Ammon's horn (tissue), 1 donor: ENCODE measurements around the gene MT1H.
A peak's percentile ranks its signal among the peaks of the same experiment; 100 is the strongest.

ENCODE experiments used
- DNase-seq: peaks from one replicate; pipeline ENCODE4 v3.0.0-alpha.2; 2016; ENCODE audit warnings: low spot score

MT1H gene

DNA sequence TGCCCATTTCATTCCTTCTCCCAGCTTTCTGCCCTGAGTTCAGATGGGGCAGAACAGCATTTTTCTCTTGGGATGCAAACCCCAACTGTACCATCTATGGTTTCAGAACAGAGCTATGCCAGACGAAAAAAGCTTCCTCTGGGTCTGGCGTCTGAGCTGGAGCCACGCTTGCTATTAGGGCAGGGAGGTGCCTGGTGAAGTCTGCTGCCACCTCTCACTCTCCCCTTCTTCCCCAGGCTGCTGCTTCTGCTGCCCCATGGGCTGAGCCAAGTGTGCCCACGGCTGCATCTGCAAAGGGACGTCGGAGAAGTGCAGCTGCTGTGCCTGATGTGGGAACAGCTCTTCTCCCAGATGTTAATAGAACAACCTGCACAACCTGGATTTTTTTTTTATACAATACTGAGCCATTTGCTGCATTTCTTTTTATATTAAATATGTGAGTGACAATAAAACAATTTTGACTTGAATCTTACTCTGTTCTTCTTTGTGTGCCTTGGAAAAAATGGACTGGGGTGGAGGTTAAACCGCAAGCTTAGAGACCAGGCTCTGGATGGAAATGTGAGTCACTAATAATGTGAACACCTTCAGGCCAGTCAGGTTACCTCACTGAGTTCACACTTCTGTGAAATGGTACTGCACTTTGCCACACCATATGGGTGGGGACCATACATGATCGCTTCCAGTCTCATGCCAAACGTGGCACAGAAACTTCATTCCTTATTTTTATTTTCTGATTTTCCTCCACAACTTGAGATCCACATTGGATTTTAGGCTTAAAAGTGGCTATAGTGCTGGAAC lies 32.8 kb upstream of the MT1H start:
- no peak for DNase-seq

DNA sequence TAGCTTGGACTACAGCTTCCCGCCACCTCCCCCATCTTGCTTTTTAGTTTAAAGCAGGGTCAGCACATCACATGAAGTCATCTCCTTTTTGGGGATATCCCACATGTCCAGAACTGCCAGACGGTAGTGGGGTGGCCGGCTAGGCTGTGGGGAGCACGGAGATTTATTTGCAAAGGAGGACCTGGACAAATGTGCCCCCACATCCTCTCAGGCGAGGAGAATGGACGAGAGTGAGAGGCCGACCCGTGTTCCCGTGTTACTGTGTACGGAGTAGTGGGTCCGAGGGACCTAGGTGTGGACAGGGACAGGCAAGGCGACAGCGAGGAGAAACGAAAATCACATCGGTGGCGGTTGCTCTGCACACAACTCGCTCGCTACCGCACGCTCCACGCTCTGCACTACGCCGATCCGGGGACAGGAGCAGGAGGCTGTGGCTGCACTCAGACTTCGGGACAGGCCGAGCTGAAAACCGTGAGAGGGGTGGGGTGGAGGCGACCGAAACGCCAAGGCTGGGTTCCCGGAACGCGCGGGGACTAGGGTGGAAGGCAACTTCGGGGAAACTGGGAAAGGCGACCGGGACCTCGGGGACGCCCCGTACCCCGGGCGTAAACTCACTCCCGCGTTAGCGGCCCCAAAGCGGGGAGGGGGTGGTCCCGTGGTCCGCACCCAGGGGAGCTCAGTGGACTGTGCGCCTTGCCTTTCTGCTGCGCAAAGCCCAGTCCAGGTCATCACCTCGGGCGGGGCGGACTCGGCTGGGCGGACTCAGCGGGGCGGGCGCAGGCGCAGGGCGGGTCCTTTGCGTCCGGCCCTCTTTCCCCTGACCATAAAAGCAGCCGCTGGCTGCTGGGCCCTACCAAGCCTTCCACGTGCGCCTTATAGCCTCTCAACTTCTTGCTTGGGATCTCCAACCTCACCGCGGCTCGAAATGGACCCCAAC lies 31.5 kb upstream of the MT1H start, which contains the start of gene MT1A:
MT1A (plus strand) TSS at position 853 of the 937 bp plus-strand sequence; CDS start at position 926, 73 bp downstream.
- DNase-seq = peak; percentile 37

DNA sequence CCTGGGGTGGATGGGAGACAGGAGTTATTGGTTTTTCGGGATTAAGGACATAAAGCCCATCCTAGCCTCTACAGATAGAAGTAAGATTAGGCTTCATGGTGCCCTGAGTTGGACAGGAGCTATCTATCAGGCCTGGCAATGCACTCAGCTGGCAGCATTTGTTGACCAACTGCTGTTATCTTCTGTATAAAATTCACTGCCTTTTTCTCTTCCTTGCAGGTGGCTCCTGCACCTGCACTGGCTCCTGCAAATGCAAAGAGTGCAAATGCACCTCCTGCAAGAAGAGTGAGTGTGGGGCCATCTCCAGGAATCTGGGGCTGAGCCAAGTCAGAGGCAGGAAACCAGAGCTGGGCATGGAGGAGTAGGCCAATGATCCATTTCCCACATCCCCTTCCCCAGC lies 30.6 kb upstream of the MT1H start:
- DNase-seq = no peak

DNA sequence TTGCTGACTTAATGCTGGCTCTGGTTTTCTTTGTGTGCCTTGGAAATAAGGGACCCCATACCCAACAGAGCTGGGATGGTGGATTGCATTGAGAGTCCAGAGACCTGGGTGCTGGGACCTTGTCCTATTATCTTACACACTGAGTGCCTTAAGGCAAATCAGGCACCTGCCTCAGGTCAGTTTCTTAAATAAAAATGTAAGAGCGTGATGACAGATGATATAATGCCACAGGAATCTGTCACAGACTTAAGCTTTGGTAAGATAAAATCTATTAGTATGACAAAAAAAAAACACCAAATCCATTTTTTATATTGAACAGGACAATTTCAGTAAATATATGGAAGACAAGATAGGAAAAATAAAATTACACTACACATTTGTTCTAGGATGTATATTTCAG lies 29.5 kb upstream of the MT1H start:
- no peak for DNase-seq

DNA sequence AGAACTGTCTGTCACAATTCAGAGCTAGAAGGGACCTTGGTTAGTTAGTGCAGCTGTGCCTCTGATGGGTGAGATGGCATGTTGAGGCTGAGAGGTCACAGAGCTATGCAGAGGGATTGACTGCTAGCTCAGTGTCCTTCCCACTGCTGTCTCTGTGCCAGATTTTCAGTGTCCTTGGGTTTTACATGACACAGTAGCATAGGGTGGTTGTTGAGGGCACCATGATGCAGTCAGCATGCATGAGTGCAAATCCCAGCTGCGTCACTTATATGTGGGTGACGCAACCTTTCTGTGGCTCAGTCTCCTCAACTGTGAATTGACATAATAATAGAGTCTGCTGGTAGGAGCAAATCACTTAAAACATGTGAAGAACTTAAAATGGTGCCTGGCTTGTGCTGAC lies 28.4 kb upstream of the MT1H start:
- DNase-seq = no peak

DNA sequence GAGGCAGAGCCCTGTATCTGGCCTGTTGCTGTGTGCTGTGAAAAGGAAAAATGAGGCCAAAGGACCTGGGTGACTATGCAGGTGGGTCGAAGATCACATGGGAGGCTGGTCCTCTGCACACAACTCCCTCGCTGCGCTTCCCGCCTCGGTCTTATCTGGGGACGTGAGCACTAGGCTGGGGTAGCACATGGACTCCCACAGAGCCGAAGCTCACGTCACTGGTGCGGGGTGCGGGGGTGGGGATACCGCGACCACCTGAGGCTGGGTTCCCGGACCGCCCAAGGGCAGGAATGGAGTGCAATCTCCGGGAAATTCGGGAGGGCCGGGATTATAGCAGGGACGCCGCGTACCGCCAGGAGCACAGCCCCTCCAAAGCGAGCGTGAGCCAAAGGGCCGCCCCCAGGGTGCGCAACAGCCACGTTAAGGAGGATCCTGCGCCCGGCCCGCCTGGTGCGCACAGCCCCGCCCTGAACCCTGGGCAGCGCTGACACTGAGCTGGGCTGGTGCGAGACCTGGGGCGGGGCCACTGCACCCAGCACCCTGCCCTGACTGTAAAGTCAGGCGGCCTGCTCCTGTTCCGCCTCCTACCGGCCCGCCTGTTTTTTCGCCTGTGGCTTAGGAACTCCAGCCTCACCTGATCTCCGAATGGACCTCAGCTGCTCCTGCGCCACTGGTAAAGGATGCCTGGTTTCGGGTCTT lies 26.4 kb upstream of the MT1H start:
- peak; percentile 29 for DNase-seq

DNA sequence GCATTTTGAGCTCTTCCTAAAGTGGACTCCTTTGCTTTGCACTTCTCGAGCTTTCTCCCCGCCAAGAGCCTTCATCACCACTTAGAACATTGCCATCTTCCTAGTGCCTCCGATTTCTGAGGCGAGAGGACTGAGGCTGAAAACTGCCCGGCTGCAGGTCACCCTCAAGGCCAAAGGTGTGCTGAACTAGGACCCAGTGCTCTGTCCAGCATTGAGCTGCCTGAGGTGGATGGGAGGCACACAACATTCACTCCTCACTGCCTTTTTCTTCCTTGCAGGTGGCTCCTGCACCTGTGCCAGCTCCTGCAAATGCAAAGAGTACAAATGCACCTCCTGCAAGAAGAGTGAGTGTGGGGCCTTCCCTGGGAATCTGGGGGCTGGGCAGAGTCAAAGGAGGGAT lies 25.8 kb upstream of the MT1H start:
- DNase-seq = no peak

DNA sequence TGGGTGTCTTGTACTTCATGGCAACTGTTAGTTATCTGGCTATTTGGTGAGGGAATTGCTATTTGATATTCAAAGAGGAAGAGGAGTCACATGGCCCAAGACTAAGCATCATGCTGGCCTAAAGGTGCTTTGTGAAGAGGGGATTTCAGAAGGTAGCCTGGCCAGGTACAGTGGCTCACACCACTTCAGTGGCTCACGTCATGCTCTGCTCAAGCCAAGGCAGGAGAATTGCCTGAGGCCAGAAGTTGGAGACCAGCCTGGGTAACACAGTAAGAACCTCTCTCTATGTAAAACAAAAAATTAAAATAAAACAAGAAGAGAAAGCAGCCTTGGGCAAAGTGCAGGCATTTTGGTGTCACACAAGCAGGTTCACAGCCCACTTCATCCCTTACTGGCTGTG lies 24.3 kb upstream of the MT1H start:
- no peak for DNase-seq

DNA sequence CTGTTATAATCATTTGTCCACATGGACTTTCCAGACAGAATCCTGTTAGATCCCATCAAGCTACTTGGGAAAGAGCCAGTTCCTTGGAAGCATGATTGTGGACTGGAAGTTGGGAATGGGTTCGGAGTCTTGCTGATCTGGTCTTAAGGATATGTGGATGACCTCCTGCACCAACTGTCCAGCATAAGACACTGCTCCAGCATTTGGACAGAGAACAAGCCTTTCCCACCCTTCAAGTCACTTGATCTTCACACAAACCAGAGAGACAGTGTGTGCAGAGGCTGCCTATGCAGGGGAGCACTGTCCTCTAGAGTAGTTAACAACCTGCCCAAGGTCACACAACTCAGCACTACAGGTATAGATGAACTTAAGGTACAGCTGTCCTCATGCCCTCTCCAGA lies 23.8 kb upstream of the MT1H start:
- no peak for DNase-seq

DNA sequence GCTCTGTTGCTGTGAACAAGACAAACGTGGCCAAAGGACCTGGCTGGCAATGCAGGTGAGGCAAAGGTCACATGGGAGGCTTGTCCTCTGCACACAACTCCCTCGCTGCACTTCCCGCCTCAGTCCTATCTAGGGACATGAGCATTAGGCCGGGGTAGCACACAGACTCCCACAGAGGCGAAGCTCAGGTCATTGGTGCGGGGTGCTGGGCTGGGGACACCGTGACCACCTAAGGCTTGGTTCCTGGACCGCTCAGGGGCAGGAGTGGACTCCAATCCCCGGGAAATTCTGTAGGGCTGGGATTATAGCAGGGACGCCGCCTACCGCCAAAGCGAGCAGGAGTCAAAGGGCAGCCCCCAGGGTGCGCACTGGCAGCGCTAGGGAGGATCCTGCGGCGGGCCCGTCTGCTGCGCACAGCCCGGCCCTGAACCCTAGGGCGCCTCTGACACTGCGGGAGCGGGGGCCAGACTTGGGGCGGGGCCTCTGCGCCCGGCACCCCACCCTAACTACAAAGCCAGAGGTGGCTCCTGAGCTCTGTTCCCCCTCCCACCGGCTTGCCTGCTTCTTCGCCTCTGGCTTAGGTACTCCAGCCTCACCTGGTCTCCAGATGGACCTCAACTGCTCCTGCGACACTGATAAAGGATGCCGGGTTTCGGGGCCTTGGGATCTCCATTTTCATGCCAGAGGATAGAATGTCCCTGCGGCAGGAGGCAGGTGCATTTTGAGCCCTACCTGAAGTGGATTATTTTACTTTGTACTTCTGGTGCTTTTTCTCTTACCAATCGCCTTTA lies 21.8 kb upstream of the MT1H start:
- DNase-seq = no peak

DNA sequence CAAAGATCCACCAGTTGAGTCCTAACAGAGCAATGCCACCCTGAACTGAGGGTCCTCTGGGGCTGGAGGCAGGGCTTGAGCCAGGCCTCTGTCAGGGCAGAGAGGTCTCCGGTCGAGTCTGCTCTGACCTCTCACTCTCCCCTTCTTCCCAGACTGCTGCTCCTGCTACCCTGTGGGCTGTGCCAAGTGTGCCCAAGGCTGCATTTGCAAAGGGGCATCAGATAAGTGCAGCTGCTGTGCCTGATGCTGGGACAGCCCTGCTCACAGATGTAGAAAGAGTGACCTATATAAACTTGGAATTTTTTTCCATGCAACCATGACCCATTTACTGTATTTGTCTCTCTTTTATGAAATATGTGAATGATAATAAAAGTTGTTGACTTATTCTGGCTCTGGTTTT lies 20.3 kb upstream of the MT1H start:
- no peak for DNase-seq

DNA sequence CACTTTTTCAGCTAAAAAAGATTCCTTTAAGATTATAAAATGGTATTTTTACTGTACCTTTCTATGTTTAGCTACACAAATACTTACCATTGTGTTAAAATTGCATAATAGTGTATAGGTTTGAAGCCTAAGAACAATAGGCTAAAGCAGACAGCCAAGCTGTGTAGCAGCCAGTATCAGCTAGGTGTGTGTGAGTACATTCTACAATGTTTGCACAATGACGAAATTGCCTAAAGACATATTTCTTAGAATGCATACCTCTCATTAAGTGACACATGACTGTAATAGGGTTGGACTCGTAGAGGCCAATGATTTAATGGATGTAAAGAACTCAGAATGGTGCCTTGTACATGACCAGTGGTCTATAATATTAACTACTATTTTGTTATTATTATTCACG lies 19.8 kb upstream of the MT1H start:
- no peak for DNase-seq

DNA sequence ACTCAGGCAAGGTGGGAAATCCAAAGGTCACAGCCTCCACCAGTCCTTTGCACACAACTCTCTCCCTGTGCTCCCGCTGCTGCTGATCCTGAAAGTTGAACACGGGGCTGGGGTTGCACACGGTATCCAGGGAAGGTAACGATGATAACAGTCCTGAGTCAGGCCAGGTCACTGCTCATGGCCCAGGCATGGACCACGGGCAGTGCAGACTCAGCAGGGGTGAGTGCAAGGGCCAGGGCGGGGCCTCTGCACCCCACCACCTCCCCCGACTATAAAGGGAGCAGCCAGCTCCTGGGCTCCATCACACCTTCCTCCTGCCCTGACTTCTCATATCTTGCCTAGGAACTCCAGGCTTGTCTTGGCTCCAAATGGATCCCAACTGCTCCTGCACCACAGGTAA lies 18.0 kb upstream of the MT1H start, which contains the start of gene MT1B:
MT1B (plus strand) TSS at position 301 of the 400 bp plus-strand sequence; CDS start at position 369, 68 bp downstream.
- no peak for DNase-seq

DNA sequence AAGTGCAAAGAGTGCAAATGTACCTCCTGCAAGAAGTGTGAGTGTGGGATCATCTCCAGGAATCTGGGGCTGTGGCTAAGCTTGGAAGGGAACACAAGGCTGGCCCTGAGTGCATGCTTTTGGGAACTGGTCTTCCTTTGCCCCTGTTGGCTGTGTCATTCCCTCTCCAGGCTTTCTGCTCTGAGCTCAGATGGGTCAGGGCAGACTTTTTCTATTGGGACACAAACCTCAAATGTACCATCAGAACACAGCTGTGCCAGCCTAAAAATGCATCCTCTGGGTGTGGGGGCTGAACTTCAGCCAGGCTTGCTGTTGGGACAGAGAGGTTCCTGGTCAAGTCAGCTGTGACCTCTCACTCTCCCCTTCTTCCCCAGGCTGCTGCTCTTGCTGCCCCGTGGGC lies 17.0 kb upstream of the MT1H start:
- DNase-seq = no peak

DNA sequence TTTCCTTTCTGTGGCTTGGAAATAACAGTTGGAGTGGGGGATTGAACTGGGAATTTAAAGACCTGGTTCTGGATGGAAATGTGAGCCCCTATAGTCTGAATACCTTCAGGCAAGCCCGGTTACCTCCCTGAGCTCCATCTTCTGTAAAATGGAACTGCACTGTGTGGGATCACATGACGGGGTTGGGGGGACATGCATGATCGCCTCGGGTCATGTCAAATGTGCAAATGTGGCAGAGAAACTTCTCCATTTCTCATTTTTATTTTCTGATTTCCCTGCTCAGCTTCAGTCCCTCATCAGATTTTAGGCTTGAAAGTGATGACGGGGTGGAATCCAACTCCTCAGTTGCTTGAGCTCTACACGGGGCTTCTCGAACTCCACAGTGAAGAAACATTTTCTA lies 16.4 kb upstream of the MT1H start:
- DNase-seq = no peak

DNA sequence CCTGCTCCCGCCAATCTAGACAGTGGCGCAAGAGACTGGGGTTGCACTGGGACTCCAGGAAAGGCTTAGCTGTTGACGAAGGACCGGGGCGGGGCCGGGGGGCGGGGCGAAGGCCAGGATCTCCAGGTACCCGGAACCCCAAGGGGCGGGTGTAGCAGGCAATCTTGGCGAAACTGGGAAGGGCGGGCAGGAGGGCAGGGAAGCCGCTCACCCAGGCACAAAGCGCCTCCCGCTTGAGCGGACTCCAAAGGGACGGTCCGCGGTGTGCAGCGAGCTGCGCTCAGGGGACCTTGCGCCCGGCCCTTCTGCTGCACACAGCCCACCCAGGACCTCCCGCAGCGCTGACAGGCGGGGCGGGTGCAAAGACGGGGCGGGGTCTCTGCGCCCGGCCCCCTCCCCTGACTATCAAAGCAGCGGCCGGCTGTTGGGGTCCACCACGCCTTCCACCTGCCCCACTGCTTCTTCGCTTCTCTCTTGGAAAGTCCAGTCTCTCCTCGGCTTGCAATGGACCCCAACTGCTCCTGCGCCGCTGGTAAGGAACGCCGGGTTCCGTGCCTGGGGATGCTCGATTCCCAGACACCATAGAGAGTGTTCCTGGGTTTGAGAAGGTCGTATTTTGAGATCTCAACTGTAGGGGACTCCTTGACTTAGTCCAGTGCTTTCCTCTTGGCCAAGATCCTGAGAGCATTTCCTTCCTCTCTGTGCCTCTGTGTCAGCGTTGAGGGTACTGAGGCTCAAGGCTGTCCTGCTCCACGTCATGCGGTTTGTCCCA lies 11.9 kb upstream of the MT1H start, which contains the start of gene MT1F:
MT1F (plus strand) TSS at position 405 of the 772 bp plus-strand sequence; CDS start at position 505, 100 bp downstream.
- DNase-seq = peak; percentile 67

DNA sequence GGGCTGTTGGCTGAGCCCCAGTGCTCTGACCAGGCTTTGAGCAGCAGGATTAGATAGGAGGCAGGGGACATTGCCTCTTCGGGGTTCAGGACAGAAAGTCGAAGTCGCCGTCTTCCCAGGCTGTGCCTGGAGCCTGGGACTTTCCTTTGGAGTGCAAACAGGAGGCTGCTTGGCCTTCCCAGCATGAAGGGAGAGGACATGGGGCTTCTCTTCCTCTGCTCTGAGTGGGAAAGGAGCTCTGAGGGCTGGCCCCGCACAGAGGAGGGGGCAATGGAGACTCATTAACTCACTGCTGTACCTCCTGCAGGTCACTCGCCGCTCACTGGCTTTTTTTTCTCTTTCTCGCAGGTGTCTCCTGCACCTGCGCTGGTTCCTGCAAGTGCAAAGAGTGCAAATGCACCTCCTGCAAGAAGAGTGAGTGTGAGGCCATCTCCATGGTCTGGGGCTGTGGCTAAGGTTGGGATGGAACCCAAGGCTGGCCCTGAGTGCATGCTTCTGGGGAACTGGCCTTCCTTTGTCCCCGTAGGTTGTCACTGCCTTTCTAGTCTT lies 11.2 kb upstream of the MT1H start:
- DNase-seq = no peak

DNA sequence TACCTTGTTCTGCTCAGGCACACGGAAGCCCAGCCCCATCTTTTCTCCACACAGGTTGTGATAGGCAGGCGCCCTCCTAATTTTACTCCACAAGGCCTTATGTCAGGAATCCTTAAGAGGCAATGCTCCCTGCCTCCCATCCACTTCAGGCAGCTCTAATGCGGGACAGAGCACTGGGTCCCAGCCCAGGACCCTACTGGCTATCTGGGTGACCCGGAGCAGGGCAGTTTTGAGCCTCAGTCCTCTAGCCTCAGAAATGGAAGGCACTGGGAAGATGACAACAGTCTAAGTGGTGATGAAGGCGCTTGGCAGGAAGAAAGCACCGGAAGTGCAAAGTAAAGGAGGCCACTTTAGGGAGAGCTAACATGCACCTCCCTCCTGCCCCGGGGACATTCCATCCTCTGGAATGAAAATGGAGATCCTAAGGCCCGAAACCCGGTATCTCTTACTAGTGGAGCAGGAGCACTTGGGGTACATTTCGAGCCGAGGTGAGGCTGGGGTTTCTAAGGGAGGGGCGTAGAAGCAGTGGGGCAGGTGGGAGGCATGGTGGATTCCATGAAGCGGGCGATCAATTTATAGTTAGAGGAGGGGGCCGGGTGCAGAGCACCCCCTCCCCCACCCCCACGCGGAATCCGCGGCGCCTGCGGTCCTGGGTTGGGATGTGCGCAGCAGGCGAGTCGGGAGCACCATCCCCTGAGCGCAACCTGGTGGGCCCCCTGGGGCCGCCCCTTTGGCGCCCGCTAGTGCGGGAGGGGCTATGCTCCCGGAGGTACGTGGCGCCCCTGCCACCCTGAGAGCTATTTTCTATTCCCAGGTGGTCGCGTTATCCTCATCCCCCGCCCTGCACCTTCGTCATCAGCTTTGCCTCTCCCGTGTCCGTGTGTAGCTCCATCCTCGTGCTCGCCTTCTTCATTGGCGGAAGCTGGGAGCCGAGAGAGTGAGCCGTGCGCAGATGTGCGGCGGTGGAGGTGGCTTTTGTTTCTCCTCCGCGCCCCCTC lies 7.0 kb upstream of the MT1H start:
- peak; percentile 21 for DNase-seq

DNA sequence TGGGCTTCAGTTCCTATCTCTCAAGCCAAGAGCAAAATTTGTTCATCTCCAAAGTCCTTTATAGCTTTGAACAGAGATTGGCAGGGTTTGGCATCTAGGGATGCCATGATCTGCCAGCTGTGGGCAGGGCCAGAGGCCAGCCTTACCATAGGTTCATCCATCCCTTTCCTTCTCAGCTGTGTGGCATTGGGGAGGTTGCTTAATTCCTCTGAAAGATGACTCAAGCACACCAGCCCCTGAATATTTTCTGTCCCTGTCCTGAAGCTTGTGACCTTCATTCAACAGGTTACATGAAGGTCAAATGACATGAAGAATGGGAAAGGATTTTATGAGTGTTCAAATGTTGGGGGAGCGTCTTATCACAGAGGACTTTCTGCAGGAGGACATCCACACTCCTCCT lies 5.1 kb upstream of the MT1H start:
- no peak for DNase-seq
